Measurements from ENCODE around the gene TNFRSF1A.
"Not testable (repeated sequence)": the region's sequence is repeated elsewhere in the genome, so short reads cannot be mapped to it uniquely, and the experiment has no call there.

The TNFRSF1A gene

GRCh38 chr12:6302621-6303020 lies 39.3 kb downstream of the TNFRSF1A start:
- no peak for DNase-seq

GRCh38 chr12:6301721-6302120 lies 40.2 kb downstream of the TNFRSF1A start:
- DNase-seq, result no peak

GRCh38 chr12:6297170-6297569 lies 44.7 kb downstream of the TNFRSF1A start:
- no peak for DNase-seq

- DNase-seq, result no peak
Measured at GRCh38 chr12:6295094-6295811, 46.6 kb downstream of the TNFRSF1A start.

GRCh38 chr12:6294156-6295093 lies 47.5 kb downstream of the TNFRSF1A start:
- no peak for DNase-seq

GRCh38 chr12:6292606-6293005 lies 49.3 kb downstream of the TNFRSF1A start:
- DNase-seq, result no peak

- DNase-seq, result not testable (repeated sequence)
Measured at GRCh38 chr12:6289906-6290305, 52.0 kb downstream of the TNFRSF1A start.

GRCh38 chr12:6289081-6289480 lies 52.8 kb downstream of the TNFRSF1A start:
- DNase-seq, result not testable (repeated sequence)

GRCh38 chr12:6288235-6288634 lies 53.6 kb downstream of the TNFRSF1A start:
- no peak for DNase-seq

GRCh38 chr12:6285532-6286306 lies 56.2 kb downstream of the TNFRSF1A start:
- DNase-seq, result no peak

GRCh38 chr12:6285063-6285477 lies 56.8 kb downstream of the TNFRSF1A start:
- peak; percentile 32 for DNase-seq

- DNase-seq, result no peak
Measured at GRCh38 chr12:6284273-6284672, 57.6 kb downstream of the TNFRSF1A start.

GRCh38 chr12:6282453-6282840 lies 59.4 kb downstream of the TNFRSF1A start:
- no peak for DNase-seq

- DNase-seq, result no peak
Measured at GRCh38 chr12:6281081-6281809, 60.6 kb downstream of the TNFRSF1A start.

- DNase-seq, result no peak
Measured at GRCh38 chr12:6280672-6281071, 61.2 kb downstream of the TNFRSF1A start.

- DNase-seq, result no peak
Measured at GRCh38 chr12:6280053-6280469, 61.8 kb downstream of the TNFRSF1A start.

- DNase-seq, result no peak
Measured at GRCh38 chr12:6279631-6280030, 62.2 kb downstream of the TNFRSF1A start.

- no peak for DNase-seq
Measured at GRCh38 chr12:6279256-6279628, 62.6 kb downstream of the TNFRSF1A start.

All from activated CD4-positive, alpha-beta T cell treated with anti-CD3 and anti-CD28 coated beads for 1 hour (primary cell).